Measurements from ENCODE around the gene H2AZ2. TPM values are rescaled to one million over a fixed set of nuclear protein-coding genes. Genes with fewer than 3 reads are reported as not detected.
"Not testable (repeated sequence)": the region's sequence is repeated elsewhere in the genome, so short reads cannot be mapped to it uniquely, and the experiment has no call there.

H2AZ2 gene
- polyA plus RNA-seq, 3 donors: 222 to 245 (median 235) TPM

GRCh38 chr7:44796034-44796503 is 51.8 kb downstream of the H2AZ2 start:
- DNase-seq: peak; percentile 54

GRCh38 chr7:44794331-44794730 is 53.6 kb downstream of the H2AZ2 start:
- DNase-seq: no peak

- DNase-seq: no peak
These were observed 54.0 kb downstream of the H2AZ2 start for GRCh38 chr7:44793919-44794318.

GRCh38 chr7:44791278-44792219 is 56.3 kb downstream of the H2AZ2 start:
- no peak for DNase-seq

GRCh38 chr7:44789990-44790389 is 57.9 kb downstream of the H2AZ2 start:
- no peak for DNase-seq

GRCh38 chr7:44787762-44788161 is 60.1 kb downstream of the H2AZ2 start:
- DNase-seq: no peak

- DNase-seq: no peak
These were observed 60.8 kb downstream of the H2AZ2 start for GRCh38 chr7:44787041-44787440.

- DNase-seq: not testable (repeated sequence)
These were observed 62.7 kb downstream of the H2AZ2 start for GRCh38 chr7:44785218-44785617.

GRCh38 chr7:44784364-44784763 is 63.5 kb downstream of the H2AZ2 start:
- no peak for DNase-seq

GRCh38 chr7:44783407-44783806 is 64.5 kb downstream of the H2AZ2 start:
- DNase-seq: no peak

- no peak for DNase-seq
These were observed 65.4 kb downstream of the H2AZ2 start for GRCh38 chr7:44782460-44782859.

Other genes starting within 250 kb of the H2AZ2 start
- 10 to 100 TPM; 87.9 to 96.6 (median 96.4) TPM for gene OGDH, start 241.5 kb downstream of the H2AZ2 start, polyA plus RNA-seq (ENCODE audit: insufficient read length in 3 of 3)
- 10 to 100 TPM; 65.3 to 96.2 (median 94.6) TPM for gene ZMIZ2, start 99.2 kb downstream of the H2AZ2 start, polyA plus RNA-seq (ENCODE audit: insufficient read length in 3 of 3)
- 1,000 to 10,000 TPM; 1,223 to 1,327 (median 1,239) TPM for gene PPIA, start 51.4 kb downstream of the H2AZ2 start, polyA plus RNA-seq (ENCODE audit: insufficient read length in 3 of 3)
- gene PURB, start 37.4 kb upstream of the H2AZ2 start, polyA plus RNA-seq (ENCODE audit: insufficient read length in 3 of 3): 10 to 100 TPM; 26.8 to 36.7 (median 34.6) TPM
- under 1 TPM; 0.62 to 0.74 (median 0.64) TPM for gene MYO1G, start 130.9 kb upstream of the H2AZ2 start, polyA plus RNA-seq (ENCODE audit: insufficient read length in 3 of 3)
- gene CCM2, start 152.1 kb upstream of the H2AZ2 start, polyA plus RNA-seq (ENCODE audit: insufficient read length in 3 of 3): 10 to 100 TPM; 29.2 to 34.4 (median 31.1) TPM
- gene NACAD, start 240.9 kb upstream of the H2AZ2 start, polyA plus RNA-seq (ENCODE audit: insufficient read length in 3 of 3): 10 to 100 TPM in 1 of 3 donors, 1 to 10 TPM in 2; 7.0 to 10.8 (median 9.4) TPM